NCI-H510A (cell line): ENCODE measurements around the gene CDH4.
"Not testable (repeated sequence)": the region's sequence is repeated elsewhere in the genome, so short reads cannot be mapped to it uniquely, and the experiment has no call there.

Source experiments
- DNase-seq: peaks from one replicate; lab custom pipeline; 2025; lab: John Stamatoyannopoulos, UW

CDH4 gene

DNA sequence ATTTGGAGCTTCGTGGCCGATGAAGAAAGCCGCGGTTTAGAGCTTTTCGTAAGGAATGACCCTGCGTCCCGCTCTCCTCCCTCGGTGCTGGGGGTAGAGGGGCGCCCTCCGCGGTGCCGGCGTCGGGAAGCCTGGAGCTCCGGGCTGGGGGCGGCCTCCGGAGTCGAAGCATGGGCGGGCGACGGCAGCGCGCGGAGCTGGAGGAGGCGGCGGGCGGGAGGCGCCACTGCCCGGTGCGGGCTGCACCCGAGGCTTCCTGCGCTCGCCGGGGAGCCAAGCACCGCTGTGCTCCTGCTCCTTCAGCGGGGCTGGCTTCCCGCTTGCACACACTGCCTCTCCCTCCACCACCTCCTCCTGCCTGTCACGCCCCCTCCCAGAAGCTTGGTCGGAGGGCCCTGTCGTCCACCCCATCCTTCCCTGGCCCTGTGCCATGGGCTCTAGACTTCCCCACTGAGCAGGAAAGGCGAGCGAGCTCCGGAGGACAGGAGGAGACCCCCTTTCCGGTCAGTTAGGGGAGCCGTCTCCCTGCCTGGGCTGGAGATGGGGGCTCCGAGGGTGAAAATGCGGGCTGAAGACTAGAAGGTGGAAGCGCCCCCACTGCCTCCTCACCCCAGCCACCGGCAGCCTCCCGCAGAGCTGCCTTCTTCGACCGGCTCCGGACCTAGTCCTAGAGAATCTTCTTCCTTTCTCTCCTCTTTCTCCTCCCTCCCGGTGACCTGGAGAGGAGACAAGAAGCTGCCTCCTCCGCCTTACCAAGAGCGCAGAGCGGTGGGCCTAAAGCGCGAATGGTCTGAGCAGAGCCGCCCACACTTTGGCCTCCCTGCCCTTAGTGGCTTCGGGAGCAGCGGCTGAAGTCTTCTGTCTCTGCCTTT is 1.8 kb downstream of the CDH4 start:
- DNase-seq: no peak

- no peak for DNase-seq
Observed at GRCh38 chr20:61254881-61255626, 3.0 kb downstream of the CDH4 start.

GRCh38 chr20:61256365-61256764 is 4.3 kb downstream of the CDH4 start:
- DNase-seq: no peak

GRCh38 chr20:61256824-61257223 is 4.8 kb downstream of the CDH4 start:
- no peak for DNase-seq

DNA sequence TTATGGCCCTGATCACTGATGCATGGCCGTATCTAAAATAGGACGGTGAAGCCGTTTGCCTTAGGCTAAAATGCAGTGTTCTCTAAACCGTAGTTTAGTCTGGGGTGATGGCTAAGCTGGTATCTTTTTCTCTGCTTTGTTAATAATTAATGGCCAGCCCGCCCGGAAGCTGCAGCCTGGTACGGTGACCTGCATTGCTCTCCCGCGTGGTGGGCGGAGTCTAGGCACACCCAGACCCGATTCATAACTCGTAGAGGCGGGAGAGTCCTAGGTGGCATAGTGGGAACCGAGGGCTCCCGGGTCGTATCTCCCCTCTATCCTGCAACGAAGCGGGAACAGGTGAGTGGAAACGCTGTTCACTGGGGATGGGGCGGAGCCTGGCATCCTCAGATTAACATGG is 5.5 kb downstream of the CDH4 start:
- DNase-seq: no peak

GRCh38 chr20:61259741-61260140 is 7.7 kb downstream of the CDH4 start:
- no peak for DNase-seq

GRCh38 chr20:61260905-61261304 is 8.8 kb downstream of the CDH4 start:
- no peak for DNase-seq

GRCh38 chr20:61262036-61262435 is 10.0 kb downstream of the CDH4 start:
- no peak for DNase-seq

DNA sequence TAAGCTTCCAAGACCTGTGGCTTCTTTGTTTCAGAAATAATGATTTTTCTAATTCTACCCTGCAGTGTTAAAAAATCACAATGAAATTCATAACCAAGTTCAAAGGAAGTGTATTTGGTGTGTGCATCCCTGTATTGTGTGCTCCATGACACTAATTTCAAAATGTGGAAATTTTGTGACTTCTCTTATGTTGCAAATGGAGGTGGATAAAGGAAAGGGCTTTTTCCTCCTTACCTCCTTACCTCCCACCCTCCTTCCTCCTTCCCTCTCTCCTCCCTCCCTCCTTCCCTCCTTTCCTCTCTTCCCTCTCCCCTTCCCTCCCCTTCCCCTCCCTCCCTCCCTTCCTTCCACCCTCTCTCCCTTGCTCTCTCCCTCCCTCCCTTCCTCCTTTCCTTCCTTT is 10.5 kb downstream of the CDH4 start:
- DNase-seq: no peak

- no peak for DNase-seq
Observed at GRCh38 chr20:61263084-61263695, 11.1 kb downstream of the CDH4 start.

DNA sequence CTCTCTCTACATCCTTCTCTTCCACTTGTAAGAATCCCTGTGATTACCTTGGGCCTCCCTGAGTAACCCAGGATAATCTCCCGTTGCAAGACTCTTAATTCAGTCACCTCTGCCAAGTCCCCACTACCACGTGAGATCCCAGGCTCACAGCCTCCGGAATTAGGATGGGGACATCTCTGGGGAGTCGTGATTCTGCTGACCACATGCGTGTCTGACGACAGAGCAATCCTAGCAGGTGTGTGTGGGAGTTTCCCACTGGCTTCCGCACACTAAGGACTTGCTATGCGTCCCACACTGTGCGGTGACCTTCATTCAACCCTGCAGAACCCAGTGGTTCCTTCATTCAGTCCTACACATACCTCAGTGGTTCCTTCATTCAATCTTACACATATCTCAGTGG is 11.9 kb downstream of the CDH4 start:
- DNase-seq: no peak

DNA sequence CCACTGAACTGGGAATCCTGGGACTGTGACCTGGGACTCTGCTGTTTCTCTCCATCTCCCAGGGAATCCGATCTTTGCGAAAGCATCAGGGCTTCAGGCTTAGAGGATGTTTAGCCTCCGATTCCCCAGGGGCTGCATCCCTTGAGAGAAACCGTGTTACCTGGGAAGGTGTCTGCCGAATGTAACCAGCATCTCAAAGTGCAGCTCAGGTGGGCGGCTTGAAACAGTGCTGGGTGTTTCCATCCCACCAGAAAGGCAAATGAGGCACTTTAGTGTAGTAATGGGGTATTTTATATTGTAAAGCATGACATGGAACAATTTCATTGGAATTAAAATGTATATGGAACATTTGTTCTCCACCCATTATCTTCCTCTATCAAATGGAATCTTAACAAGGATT is 15.2 kb downstream of the CDH4 start:
- DNase-seq: no peak

GRCh38 chr20:61268024-61268423 is 16.0 kb downstream of the CDH4 start:
- no peak for DNase-seq

- no peak for DNase-seq
Observed at GRCh38 chr20:61271312-61272231, 19.5 kb downstream of the CDH4 start.

GRCh38 chr20:61273024-61273423 is 21.0 kb downstream of the CDH4 start:
- not testable (repeated sequence) for DNase-seq

- DNase-seq: not testable (repeated sequence)
Observed at GRCh38 chr20:61273666-61274065, 21.6 kb downstream of the CDH4 start.

DNA sequence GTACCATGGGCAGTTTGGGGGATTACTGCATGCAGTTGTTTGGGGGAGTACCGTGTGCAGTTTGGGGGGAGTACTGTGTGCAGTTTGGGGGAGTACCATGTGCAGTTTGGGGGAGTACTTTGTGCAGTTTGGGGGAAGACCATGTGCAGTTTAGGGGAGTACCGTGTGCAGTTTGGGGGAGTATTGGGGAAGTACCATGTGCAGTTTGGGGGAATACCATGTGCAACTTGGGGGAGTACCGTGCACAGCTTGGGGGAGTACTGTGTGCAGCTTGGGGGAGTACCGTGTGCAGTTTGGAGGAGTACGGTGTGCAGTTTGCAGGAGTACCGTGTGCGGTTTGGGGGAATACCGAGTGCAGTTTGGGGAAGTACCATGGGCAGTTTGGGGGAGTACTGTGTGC is 22.3 kb downstream of the CDH4 start:
- no peak for DNase-seq

GRCh38 chr20:61278296-61278695 is 26.2 kb downstream of the CDH4 start:
- no peak for DNase-seq

DNA sequence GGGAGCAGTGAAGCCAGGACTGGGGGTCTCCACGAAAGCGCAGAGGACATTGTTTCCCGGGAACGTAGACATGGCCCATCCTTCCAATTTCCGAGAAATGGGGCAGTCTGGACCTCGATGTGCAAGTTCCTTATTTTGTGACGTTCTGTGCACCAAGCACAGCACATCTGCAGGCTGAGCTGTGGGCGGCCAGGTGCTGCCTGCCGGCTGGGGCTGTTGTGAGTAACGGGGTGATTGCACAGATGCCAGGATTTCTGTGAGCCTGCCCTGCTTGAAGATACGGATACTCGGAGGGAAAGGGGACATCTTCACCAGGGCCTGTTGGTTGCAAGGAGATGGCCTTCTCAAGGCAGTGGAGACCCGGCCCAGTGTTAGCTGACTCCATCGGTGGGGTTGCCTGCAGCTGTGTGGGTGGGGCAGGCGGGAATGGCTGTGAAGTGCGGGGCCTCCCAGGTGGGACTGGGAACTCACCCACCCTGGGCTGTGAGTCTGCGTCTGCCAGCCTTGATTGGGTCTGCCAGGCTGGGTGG is 27.6 kb downstream of the CDH4 start:
- DNase-seq: no peak

GRCh38 chr20:61280217-61280980 is 28.3 kb downstream of the CDH4 start:
- no peak for DNase-seq

DNA sequence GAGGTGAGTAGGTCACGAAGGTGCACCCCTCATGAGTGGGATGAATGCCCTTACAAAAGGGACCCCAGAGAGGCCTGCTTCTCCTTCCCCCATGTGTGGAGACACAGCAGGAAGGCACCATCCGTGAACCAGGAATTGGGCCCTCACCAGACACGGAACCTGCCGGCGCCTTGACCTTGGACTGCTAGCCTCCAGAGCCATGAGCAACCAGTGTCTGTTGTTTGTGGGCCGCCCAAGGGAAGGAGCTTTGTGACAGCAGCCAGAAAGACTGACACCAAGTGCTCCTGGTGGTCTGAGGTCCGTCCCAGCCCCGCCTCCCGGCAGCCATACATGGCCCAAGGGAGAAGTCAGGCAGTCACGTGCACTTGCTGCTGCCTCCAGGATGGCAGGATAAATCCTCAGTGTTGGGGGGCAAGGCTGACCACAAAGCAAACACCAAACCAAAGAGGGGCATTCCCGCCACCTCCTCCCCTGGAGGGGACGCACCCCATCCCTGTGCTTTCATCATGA is 29.3 kb downstream of the CDH4 start:
- DNase-seq: no peak
